Measurements from ENCODE around the gene VAV2.
A peak's percentile ranks its signal among the peaks of the same experiment; 100 is the strongest.
"Not testable (repeated sequence)": the region's sequence is repeated elsewhere in the genome, so short reads cannot be mapped to it uniquely, and the experiment has no call there.

Gene VAV2

DNA sequence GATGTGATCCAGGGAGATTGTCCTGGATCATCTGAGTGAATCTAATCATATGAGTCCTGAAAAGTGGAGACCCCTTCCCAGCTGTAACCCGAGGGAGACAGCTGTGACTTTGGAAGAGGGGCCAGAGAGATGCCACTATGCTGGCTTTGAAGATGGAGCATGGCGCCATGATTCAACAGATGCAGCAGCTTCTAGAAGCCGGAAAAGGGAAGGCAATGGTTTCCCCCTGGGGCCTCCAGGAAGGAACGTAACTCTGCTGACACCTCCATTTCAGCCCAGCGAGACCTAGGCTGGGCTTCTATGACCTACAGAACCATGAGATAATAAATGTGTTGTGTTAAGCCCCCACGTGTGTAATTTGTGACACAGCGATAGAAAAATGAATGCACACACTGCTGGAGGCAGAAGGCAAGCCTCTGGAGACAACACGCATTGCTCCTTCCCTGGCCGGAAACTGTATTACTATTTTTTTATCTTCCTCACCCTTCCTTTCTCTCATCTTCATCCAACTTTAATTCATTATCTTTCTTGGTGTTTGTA lies 237.4 kb downstream of the VAV2 start:
- no peak for DNase-seq (ENCODE audit: low spot score)

DNA sequence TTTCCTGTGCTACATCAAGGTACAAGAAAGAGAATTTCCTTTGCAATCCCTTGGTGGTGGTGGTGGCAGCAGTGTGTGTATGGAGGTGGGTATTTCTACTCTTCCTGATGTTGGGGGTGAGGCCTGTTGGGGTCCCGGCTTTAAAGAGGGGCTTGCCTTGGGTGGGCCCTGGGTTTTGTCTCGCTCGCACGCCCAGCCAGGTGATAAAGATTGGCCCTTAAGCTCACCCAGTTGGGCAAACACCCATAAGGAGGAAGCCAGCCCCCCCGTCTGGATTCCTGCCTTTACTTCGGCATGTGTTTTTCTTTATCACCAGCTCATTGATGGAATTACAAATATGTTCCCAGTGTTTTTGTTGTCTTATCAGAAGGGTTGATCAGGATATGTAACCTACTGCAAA lies 237.9 kb downstream of the VAV2 start:
- no peak for DNase-seq (ENCODE audit: low spot score)

DNA sequence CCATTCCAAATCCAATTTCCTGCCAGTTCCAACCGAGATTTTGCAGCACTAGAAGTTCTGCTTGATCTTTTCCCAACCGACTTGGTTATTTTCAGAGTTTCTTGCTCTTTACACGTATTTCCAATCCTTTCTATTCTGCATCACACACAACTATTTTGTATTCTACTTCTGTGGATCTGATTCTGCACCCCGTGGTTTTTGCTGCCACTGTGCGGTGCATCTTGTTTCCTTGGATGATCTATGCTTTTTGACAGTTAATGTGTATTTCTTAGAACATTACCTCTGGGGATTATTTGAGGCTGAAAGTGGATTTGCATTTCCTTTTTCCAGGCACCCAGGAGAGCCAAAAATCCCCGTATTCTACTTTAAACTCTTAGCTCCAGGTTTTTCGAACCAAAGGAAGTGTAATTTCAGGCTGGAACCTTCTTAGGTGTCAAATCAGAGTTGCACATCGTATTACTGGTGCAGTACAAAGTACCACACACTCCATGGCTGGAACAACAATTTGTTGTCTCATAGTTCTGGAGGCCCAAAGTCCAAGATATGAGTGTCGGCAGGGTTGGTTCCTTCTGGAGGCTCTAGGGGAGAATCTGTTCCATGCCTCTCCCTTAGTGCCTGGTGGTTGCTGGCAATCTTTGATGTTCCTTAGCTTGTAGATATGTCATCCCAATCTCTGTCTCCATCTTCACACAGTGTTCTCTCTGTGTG lies 239.2 kb downstream of the VAV2 start:
- DNase-seq (ENCODE audit: low spot score): no peak

DNA sequence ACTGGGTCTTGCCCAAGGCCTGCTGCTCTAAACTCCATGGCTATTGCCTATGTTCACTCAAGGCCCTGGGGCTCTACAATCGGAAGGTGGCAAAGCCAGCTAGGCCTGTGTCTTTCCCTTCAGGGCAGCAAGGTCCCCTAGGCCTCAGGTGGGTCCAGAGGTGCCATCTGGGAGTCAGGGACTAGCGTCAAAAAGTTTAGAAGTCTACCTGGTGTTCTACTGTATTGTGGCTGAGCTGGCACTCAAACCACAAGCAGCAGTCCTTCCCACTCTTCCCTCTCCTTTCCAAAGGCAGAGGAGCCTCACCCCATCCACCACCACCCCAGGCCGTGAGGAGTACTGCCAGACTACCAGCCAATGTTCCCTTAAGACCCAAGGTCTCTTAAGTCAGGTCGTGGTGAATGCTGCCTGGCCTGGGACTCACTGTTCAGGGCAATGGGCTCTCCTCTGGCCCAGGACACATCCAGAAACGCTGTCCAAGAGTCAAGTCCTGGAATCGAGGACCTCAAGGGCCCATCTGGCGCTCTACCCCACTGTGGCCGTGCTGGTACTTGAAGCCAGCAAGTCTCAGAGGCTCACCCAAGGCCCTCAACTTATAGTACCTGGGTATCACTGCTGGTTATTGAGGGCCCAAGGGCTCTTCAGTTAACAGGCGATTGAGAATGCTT lies 241.0 kb downstream of the VAV2 start:
- DNase-seq (ENCODE audit: low spot score): no peak

DNA sequence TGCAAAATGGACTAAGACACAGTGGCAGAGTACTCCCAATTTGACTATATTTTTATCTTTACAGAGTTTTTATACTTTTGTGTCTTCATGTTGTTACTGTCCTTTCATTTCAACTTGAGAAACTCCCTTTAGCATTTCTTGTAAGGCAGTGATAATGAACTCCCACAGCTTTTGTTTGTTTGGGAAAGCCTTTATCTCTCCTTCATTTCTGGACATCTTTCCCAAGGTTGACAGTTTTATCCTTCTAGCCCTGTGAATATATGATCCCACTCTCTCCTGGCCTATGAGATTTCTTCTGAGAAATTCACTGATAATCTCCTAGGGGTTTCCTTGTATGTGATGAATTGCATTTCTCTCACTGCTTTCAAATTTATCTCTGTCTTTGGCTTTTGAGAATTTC lies 244.8 kb downstream of the VAV2 start:
- DNase-seq (ENCODE audit: low spot score): no peak

DNA sequence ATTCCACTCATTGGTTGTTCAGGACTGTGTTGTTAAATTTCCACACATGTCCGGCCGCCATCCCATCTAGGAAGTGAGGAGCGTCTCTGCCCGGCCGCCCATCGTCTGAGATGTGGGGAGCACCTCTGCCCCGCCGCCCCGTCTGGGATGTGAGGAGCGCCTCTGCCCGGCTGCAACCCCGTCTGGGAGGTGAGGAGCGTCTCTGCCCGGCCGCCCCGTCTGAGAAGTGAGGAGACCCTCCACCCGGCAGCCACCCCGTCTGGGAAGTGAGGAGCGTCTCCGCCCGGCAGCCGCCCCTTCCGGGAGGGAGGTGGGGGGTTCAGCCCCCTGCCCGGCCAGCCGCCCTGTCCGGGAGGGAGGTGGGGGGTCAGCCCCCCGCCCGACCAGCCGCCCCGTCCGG lies 247.6 kb downstream of the VAV2 start:
- DNase-seq (ENCODE audit: low spot score): not testable (repeated sequence)

DNA sequence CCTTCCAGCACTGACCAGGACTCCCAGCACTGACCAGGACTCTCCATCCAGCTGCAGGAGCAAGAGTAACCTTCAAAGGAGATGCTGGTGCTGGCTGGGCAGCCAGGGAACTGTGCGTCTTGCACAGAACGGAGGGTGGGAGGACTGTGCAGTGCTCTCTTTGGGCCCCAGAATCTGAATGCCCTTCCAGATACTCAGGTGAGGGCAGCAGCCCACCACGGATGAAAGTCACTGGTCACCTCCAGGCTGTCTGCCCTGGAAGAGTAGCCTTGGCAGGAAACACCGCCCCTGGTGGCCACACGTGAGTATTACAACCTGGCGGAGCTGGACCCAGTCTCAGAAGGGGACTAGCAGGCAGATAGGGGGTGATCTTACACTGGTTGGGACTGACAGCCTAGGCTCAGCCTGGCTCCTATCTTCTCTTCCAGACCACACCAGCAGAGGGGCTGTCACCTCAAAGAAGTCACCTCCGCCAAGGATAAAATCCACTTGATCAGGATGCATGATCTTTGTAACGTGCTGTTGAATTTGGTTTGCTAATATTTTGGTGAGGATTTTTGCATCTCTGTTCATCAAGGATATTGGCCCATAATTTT lies 249.2 kb downstream of the VAV2 start:
- DNase-seq (ENCODE audit: low spot score): peak; percentile 90

DNA sequence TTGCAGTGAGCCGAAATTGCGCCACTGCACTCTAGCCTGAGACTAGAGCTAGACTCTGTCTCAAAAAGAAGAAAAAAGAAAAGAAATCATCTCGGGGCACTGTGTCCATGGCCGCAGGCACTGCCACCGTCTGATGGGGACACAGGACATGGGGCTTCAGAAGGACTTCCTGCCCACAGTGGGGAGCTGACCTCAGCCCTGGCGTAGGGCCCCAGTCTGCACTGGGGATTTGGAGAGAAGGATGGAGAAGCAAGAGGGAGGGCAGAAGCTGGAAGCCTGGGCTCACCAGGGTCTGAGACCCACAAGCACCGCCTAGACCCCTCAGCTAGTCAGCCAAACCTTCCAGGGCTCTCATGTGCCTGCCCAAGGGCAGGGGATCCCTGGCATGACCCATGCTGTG lies 249.9 kb downstream of the VAV2 start:
- no peak for DNase-seq (ENCODE audit: low spot score)

DNA sequence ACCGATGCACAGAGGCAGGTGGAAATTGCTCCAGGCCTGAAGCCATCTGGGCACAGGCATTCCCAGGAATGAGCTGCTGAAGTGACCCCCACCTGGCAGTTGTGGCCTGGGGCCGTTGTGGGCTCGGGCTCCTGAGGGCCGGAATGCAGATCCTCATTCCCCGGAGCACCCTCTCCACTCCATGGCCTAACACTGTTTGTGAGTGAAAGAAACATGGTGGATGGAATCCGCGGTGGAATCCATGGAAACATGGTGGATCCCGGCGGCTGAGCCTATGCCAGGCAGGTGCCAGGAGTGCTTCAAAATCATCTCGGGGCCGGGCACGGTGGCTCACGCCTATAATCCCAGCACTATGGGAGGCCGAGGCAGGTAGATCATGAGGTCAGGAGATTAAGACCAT lies 250.4 kb downstream of the VAV2 start:
- no peak for DNase-seq (ENCODE audit: low spot score)

DNA sequence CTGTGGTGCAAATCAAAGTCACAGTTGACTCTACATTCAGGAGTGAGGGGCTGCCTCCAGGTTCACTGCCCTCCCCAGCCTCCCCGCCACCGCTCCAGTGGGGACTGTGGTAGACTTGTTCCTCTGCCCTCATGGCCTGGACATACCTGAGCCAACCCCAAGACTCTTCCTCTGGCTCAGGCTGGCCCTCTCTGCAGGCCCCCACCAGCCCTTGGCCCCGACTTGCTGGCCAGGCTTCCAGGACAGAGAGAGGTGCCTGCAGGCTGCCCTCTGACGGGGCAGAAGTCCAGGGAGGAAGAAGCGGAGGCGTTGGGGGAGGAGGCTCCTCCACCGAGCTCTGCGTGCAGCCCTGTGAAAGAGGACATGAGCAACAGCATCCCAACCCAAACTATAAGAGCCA lies 251.2 kb downstream of the VAV2 start:
- DNase-seq (ENCODE audit: low spot score): no peak

DNA sequence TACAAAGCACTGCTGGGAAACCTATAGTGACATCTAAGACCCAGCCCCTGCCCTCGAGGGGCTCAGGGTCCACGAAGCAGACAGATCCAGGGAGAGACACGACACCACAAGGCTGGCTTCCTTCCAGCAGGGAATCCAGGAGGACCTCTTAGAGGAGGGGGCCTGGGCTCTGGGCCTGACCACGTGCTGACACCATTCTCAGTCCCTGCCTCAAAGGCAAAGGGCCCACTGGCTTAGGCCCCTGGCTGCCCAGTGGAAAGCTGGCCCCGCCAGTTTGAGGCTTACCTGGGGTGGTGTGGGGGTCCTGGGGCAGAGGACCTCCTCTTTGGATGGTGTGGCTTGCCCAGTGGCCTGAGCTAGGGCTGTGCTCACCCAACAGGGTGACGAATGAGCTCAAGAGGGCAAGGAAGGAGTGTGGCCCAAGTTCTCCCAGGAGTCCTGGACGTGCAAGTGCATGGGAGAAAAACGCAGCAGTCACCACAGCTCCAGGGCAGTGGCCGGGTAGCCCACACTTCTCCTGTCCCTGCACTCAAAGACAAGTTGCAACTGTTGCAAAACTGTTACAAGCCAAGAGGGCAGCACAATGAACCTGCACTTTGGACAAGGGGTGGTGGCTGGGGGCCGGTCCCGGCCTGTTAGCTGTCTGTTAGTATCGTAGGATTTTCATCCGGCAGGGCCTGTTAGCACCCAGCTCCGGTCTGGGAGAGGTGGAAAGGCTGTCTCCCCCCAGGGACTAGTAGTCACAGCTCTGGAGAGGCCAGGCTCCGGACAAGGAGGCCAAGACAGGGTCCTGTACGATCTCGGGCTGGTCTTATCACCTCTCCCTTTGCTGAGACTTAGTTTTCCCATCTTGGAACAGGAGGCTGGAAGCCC lies 252.5 kb downstream of the VAV2 start:
- no peak for DNase-seq (ENCODE audit: low spot score)

DNA sequence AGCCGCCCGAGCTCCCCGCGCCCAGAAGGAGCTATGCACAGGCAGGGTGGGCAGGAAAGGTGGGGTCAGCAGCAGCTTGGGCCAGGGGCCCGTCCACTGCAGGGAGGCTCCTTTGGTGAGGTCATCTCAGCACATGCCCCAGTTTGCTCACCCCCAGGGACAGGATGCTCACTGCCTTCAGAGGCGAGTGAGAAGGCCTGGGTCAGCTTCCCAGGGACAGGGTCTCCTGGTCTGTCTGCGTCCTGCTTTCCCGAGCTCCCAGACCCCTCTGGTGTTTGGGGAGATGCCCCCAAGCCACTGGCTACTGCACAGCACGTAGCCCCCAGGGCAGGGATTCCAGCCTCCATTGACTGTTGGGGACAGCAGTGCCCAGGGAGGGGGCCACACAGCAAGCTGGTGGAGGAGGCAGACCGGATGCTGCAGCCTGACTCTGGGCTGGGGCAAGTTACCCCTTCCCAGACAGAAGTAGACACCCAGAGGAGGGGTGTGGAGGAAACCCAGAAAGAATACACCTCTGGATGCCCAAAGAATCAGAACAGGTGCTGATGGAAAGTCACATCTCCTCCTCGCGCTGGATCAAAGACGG lies 253.4 kb downstream of the VAV2 start:
- no peak for DNase-seq (ENCODE audit: low spot score)

DNA sequence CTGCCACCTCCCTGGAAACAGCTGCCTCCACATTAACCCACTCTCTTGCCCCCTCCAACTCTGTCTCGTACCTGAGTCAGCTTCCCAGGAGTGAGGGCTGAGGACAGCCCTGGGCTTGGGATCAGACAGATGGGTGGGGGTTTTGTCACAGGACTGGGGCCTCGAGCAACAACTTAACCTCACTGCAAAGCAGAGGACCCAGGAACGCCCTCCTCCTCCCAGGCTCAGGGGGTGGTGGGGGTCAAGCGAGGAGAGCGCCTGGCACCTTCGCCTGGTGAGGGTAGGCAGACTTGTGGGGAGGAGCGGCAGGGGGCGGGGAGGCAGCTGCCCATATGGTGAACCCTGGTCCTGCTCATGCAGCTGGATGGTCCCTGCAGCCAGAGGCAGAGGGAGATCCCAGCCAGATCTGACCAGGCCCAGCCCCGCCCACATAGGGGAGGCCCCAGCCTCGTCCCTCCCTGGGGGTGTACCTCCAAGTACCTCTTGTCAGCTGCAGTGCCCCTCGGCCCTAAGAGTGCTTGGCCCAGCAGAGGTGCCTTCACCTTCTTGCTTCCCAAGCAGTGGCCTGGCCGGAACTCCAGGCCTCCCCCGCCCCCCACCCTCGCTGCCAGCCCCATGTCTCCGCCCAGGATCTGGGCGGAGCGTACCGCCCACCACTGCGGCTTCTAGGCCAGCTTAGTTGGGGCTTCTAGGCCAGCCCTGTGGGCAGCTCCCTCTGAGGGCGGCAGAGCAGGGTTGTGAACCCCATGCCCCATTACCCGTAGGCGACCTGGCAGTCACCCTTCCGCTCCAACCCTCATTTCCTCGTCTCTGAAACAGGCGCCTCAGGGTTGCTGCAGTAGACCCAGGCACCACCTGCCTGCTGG lies 254.1 kb downstream of the VAV2 start, which contains the start of gene SARDH:
SARDH (minus strand) TSS at position 579 of the 866 bp plus-strand sequence. CDS start 4,179 bp downstream, outside the sequence.
- peak; percentile 78 for DNase-seq (ENCODE audit: low spot score)

DNA sequence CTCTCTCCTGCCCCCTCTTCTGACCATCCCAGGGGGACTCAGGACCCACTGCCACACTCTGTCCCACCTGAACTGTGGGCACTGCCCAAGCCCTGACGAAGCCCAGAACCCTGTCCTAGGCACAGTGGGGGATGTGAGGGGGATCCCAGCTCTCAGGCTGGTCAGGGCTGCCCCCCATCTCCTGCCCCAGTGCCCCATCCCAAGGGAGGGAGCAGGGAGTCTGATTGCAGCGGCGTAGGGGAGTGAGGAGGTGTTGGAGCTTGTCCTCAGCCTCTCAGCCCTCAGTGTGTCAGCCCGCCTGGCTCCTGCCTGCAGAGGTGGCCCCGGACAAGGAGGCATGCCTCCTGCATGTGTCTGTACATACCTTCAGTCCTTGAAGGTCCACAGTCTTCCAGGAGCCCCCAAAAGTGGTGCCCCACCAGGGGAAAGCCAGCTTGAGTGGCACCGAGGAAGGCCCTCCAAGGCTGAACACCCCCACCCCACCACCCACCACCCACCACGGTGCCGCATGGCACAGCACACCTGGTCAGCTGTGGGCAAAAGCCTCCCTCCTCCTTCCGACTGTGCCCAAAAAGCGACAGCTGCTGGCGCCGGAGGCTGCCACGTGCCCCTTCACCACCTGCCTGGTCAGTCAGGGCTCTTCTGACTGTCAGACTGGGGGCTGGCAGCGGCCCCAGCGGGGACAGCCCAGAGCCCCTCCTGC lies 254.9 kb downstream of the VAV2 start:
- no peak for DNase-seq (ENCODE audit: low spot score)

DNA sequence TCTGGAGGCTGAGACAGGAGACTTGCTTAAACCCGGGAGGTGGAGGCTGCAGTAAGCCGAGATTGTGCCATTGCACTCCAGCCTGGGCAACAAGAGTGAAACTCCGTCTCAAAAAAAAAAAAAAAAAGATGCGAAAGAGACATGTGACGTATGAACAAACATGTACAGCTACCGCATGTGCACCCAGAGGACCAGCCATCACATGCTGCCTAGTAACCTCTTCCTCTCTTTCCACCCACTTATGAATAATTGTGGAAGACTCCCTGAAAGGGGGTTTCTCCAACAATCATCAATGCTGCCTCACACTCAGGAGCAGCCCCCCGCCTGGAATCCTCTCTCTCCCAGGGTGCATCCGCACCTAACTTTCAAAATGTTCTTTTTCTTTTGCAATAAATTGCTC lies 256.2 kb downstream of the VAV2 start:
- no peak for DNase-seq (ENCODE audit: low spot score)

DNA sequence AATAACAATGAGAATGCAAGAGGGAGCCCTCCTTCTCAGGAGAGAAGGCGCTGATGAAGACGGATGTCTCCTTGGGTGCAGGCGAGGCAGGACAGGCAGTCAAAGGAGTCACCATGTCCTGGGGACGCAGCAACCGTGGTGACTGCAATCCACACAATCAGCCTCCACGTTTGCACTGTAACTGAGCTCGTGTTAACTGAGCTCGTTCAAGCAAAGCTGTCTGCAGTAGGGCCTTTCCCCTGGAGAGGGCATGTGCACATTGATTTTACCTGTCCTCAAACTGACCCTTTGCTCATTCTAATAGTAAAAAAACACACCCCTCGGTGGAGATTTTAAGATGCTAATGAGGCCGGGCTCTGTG lies 256.7 kb downstream of the VAV2 start:
- no peak for DNase-seq (ENCODE audit: low spot score)

DNA sequence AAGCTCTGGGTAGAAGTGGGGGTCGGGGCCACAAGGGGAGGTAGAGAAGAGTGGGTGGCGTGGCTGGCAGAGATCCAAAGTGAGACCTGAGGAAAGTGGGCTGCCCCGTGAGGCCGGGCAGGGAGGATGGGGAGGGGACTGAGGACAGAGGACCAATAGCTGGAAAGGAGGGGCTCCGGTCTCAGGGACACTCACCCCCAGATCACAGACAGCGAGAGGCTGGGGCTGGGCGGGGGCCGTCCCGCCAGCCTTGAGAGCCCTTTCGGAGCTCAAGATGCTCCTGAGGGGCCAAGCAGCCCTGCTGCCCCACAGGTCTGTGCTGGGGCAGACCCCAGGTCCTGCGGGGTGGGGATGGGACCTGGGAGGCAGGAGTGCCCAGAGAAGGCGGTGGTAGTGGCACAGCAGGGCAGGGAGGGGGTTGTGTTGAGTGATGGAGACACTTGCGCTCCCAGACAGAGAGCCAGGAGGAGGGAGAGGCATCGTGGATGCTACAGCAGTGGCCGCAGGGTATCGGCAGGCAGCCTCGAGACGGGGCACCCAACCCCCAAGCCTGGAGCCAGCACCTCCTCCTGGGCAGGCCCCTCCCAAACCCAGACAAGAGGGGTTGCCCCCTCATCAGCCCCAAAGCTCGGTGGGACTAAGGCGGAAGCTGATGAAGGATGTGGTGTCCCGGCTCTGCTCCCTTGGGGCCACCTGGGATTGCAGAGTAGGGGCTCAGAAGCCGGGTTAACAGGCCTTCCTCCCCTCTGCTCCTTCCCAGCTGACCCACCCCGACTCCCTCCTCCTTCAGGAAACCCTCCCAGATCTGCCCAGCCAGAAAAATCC lies 257.3 kb downstream of the VAV2 start:
- no peak for DNase-seq (ENCODE audit: low spot score)

DNA sequence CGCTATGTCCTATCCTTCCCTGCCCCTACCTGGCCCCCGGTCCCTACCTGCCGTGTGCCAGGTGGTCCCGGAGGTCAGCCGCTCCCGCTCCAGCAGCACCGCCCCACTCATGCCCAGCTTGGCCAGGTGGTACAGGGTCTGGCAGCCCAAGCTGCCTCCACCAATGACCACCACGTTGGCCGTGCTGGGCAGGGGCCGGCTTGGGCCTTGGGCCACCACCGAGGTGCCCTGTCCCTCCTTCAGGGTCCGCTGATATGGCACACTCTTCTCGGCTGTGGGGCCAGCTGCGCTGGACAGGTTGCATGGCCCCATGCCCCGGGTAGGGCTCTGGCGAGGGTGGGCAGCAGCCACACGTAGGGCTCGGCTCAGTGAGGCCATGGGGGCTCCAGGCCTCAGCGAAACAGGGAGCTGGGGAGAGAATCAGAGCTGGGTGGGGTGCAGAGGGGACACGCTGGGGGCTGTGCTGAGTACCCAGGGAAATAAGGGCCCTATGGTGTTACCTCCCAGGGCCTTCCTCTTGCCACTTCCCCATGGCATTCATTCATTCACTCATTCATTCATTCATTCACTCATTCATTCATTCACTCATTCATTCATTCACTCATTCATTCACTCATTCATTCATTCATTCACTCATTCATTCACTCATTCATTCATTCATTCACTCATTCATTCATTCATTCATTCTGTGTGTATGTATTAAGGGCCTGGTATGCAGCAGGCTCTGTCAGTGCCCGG lies 258.2 kb downstream of the VAV2 start:
- DNase-seq (ENCODE audit: low spot score): no peak
